ELF-1 (cell line): Measurements from ENCODE around the gene PC.
A peak's percentile ranks its signal among the peaks of the same experiment; 100 is the strongest.

Experiments
- DNase-seq: peaks from one replicate; pipeline ENCODE4 v3.0.0-alpha.2; 2016; ENCODE audit warnings: low read depth, low spot score

The PC gene

DNA sequence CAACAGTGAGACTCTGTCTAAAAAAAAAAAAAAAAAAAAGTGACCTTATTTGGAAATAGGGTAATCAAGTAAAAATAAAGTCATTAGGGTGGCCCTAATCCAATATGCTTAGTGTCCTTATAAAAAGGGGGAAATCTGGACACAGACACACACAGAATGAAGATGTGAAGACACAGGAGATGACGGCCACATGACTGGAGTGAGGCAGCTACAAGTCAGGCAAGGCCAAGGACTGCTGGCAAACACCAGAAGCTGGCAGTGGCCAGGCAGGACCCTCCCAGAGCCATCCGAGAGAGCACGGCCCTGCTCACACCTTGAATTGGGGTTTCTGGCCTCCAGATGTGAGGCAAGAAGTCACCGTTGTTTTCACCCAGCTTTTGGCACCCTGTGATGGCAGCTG is 72.7 kb downstream of the PC start:
- no peak for DNase-seq

DNA sequence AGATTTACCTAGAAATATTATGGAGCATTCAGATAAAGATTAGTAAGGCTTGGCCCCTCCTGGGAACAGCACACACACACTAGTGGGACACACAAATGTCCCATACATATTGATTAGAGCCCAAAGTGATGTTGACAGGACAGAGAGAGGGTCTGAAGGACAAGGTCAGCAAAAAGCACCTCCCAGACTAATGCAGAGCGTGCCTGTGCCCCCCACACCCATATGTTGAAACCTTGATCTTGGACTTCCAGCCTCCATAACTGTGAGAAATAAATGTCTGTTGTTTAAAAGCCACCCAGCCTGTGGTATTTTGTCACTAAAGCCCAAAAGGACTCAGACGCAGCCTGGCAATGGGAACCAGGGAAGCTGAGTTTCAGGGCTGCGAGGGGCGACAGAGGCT is 73.7 kb downstream of the PC start:
- no peak for DNase-seq

GRCh38 chr11:66883016-66883965 is 74.9 kb downstream of the PC start:
- peak; percentile 91 for DNase-seq

GRCh38 chr11:66882561-66883015 is 75.6 kb downstream of the PC start:
- DNase-seq, result no peak

GRCh38 chr11:66881927-66882452 is 76.2 kb downstream of the PC start:
- no peak for DNase-seq

DNA sequence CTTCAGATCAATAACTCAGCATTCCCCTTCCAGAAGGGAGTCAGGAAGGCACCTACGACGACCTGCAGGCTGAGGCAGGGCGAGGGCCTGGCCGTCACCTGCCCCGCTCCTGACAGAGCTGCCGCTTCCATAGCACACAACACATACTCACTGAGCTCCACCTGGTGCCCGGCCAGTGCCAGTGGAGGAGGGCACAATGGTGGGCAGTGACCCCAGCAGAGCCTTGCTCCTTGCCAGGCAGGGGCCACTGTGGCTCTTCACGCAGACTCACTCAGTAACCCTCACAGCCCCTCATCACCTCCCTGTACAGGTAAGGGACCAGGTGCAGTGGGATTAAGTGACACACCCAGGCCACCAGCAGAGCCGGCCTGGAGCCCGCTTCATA is 76.7 kb downstream of the PC start:
- DNase-seq, result no peak

GRCh38 chr11:66880496-66881450 is 77.4 kb downstream of the PC start:
- no peak for DNase-seq

GRCh38 chr11:66879999-66880398 is 78.2 kb downstream of the PC start:
- no peak for DNase-seq

GRCh38 chr11:66879583-66879982 is 78.6 kb downstream of the PC start:
- DNase-seq, result no peak

- DNase-seq, result no peak
Observed at GRCh38 chr11:66879000-66879399, 79.2 kb downstream of the PC start.

DNA sequence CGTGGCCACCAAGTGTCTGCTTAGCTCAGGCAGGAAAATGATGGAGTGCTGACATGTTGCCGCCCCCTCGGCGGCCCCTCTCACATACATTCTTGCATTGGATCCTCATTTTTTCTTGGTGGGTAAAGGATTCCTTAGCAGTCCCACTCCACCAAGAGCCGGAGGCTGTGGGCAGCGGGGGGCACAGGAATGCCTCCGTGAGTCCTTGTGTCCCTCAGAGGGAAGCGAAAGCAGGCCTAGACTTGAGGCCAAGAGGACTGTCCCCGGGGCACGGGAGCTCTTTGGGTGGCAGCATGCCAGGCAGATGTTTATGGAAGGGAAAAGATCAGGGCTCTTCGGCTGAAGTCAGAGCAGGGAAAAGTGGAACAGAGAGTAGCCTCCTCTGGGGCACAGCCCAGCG is 79.7 kb downstream of the PC start:
- no peak for DNase-seq

- no peak for DNase-seq
Observed at GRCh38 chr11:66877588-66878385, 80.4 kb downstream of the PC start.

GRCh38 chr11:66875378-66875777 is 82.8 kb downstream of the PC start:
- DNase-seq, result no peak

GRCh38 chr11:66874232-66874631 is 84.0 kb downstream of the PC start:
- no peak for DNase-seq

DNA sequence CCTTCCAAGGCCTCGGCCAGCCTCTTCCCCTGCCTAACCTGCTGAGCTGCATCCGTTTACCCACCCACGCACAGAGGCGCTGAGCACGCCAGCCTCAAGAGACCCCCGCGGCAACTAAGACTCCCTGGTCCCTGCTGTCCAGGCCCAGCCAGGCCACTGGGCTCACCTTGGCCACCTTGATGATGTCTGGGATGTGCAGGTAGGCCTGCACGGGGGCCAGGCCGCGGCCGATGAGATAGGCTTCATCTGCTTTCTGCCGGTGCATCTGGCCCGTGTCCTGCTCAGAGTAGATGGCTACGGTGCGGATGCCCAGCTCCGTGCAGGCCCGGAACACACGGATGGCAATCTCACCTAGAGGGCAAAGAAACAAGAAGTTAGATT is 86.7 kb downstream of the PC start:
- no peak for DNase-seq

DNA sequence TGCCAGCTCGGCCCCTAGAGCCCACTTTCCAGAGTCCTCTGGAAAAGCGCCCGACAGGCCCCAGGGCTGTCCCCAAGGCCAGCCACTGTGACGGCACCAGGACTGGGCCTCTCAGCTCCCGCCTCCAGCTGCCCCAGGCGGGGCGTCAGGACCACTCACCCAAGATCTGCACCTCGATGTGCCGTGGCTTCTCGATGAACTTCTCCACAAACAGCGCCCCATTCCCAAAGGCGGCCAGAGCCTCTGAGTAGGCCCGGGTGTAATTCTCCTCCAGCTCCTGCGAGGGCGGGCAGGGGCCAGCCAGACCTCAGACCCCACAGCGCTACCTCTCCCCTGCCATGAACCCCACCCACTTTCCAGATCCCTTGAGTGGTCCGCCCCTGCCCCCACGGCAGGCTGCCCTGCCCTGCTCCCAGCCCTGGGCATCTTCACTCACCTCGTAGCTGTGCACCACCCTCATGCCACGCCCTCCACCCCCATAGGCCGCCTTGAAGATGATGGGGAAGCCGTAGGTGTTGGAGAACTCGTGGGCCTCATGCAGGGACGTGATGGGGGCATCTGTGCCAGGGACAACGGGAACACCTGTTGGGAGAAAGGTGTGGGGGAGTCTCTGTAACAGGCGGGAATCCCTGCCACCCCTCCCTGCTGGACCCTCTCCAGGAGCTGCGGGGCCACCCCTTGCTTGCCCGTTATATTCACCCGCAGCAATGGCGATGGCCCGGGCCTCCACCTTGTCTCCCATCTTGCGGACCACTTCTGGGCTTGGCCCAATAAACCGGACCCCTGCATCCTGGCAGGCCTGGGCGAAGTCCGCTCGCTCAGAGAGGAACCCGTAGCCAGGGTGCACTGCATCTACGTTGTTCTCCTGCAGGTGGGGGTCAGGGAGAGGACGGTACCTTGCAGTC is 87.3 kb downstream of the PC start:
- DNase-seq, result no peak

- DNase-seq, result no peak
Observed at GRCh38 chr11:66870131-66870530, 88.1 kb downstream of the PC start.

DNA sequence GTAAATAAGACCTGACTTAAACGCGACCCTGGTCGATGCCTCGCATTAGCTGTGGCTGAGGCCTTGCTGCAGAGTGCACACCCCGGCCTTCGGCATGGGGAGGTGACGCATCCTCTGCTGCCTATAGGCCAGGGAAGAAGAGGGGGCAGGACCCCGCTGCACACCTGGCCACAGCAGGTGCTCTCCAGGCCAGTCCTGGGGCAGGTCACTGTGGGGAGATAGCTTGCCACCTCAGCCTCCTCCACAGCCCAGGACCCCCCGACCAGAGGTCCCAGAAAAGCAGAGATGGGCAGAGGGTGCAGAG is 88.7 kb downstream of the PC start:
- no peak for DNase-seq

DNA sequence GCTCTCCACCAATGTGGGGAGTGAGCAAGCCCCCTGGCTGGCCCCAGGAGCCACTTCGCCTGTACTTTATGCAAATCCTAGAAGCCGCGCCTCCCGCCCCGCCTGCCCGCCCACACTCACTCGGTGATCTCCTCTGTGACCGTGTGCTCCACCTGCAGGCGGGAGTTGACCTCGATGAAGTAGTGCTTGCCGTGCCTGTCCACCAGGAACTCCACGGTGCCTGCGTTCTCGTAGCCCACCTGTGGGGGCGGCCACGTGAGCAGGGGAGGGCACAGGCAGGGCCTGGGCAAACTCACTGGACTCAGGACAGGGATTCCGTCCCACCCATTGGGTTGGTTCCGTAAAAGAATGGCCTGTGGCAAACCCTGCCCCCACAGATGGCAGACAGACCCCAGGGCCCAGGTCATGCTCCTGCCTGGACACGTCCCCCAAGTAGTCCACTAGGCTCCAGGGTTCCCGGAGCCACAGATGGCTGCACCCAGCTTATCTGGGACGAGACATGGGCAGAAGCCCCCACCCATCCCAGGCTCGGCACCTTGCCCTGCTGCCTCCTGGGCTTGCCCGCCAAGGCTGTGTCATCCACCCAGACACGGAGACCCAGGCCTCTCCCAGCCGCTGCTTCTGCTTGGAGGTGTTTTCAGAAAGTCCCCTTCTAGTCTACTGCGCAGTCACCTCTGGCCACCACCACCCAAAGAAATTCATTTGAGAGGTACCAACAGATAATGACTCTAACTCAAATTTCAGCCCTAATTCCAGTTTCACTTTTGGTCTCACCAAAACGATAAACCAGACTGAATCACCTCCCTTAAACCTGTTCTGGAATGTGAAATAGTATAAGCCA is 89.2 kb downstream of the PC start:
- peak; percentile 88 for DNase-seq
